Osteocyte (in vitro differentiated cells): ENCODE measurements around the gene TUBB4A. TPM values are rescaled to one million over a fixed set of nuclear protein-coding genes. Genes with fewer than 3 reads are reported as not detected.

Experiments used
- DNase-seq: peaks from one replicate; pipeline ENCODE4 v3.0.0; 2021; ENCODE audit warnings: mixed read lengths; ENCODE audit not compliant: unreplicated experiment; ENCODE audit errors: extremely low spot score
- H3K27ac Mint-ChIP-seq: one replicate; pipeline ENCODE4 v1.8.0; 2021; ENCODE audit warnings: mild to moderate bottlenecking, mixed read lengths; ENCODE audit not compliant: unreplicated experiment
- H3K27me3 Mint-ChIP-seq: one replicate; pipeline ENCODE4 v1.8.0; 2021; ENCODE audit warnings: mixed read lengths; ENCODE audit not compliant: unreplicated experiment
- H3K36me3 Mint-ChIP-seq: one replicate; pipeline ENCODE4 v1.8.0; 2021; ENCODE audit warnings: mixed read lengths; ENCODE audit not compliant: unreplicated experiment
- H3K4me1 Mint-ChIP-seq: one replicate; pipeline ENCODE4 v1.8.0; 2021; ENCODE audit warnings: mixed read lengths; ENCODE audit not compliant: unreplicated experiment
- H3K4me3 Mint-ChIP-seq: one replicate; pipeline ENCODE4 v1.8.0; 2021; ENCODE audit warnings: mild to moderate bottlenecking, moderate library complexity, mixed read lengths; ENCODE audit not compliant: unreplicated experiment
- H3K9me3 Mint-ChIP-seq: one replicate; pipeline ENCODE4 v1.8.0; 2021; ENCODE audit warnings: mixed read lengths; ENCODE audit not compliant: unreplicated experiment
- total RNA-seq: library from RNA; stranded (reverse); gene quantifications from 2 replicates; pipeline ENCODE4 v1.2.1, GENCODE V29; 2021
- TF ChIP-seq, protein P1 (sequence below): fragments of 200-600 bp; sonication (generic); IDR thresholded peaks from 2 replicates; pipeline ENCODE4 v1.5.0; 2021; ENCODE audit warnings: antibody characterized with exemption, mild to moderate bottlenecking, moderate library complexity

The TUBB4A gene
- total RNA-seq, 1 donor from 2014 or later, result not detected

DNA sequence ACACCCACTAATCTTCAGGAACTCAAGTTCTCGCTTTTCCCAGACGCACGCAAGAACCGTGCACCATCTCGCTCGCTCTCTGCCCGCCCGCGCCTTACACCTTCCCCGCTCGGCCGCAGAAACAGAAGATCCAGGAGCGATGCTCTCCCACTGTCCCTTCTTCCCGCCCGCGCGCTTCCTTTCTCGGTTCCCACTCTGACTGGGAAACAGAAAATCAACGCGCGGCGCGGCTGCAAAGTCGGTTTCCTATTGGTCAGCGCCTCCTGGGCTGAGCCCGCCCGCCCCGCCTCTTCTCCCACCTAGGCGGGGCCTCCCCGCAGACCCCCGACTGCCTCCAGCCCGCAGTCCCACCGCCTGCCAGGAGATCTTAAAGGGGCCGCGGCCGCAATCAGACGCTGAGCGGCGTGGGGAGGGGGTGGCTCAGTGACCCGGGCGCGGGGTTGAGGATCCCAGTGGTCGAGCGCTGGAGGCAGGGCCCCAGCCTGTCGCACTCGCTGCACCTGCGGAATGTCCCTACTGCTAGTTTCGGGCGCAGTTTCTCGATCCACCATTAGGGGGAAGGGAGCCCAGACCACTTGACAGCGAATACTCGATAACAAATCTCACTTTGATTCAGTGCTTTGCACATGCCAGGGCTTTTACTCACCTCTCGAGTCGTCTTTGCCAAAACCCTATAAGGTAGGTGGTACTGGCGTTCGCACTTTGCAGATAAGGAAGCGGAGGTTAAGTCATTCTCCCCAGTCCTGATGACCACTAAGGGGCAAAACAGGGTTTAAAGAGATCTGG lies 41.8 kb downstream of the TUBB4A start:
- peak overlapping the region; percentile 94 for H3K4me3 Mint-ChIP-seq
- DNase-seq, result peak; percentile 98
- no peaks in the 10 kb centered on the region for H3K9me3 Mint-ChIP-seq
- peaks cover 10% of the 10 kb centered on the region for H3K36me3 Mint-ChIP-seq
- TF ChIP-seq, protein P1, sequence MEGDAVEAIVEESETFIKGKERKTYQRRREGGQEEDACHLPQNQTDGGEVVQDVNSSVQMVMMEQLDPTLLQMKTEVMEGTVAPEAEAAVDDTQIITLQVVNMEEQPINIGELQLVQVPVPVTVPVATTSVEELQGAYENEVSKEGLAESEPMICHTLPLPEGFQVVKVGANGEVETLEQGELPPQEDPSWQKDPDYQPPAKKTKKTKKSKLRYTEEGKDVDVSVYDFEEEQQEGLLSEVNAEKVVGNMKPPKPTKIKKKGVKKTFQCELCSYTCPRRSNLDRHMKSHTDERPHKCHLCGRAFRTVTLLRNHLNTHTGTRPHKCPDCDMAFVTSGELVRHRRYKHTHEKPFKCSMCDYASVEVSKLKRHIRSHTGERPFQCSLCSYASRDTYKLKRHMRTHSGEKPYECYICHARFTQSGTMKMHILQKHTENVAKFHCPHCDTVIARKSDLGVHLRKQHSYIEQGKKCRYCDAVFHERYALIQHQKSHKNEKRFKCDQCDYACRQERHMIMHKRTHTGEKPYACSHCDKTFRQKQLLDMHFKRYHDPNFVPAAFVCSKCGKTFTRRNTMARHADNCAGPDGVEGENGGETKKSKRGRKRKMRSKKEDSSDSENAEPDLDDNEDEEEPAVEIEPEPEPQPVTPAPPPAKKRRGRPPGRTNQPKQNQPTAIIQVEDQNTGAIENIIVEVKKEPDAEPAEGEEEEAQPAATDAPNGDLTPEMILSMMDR, result peak; percentile 59
- H3K27me3 Mint-ChIP-seq, result peaks cover 18% of the 10 kb centered on the region
- H3K4me1 Mint-ChIP-seq, result peaks cover 21% of the 10 kb centered on the region
- peak overlapping the region; percentile 86 for H3K27ac Mint-ChIP-seq

DNA sequence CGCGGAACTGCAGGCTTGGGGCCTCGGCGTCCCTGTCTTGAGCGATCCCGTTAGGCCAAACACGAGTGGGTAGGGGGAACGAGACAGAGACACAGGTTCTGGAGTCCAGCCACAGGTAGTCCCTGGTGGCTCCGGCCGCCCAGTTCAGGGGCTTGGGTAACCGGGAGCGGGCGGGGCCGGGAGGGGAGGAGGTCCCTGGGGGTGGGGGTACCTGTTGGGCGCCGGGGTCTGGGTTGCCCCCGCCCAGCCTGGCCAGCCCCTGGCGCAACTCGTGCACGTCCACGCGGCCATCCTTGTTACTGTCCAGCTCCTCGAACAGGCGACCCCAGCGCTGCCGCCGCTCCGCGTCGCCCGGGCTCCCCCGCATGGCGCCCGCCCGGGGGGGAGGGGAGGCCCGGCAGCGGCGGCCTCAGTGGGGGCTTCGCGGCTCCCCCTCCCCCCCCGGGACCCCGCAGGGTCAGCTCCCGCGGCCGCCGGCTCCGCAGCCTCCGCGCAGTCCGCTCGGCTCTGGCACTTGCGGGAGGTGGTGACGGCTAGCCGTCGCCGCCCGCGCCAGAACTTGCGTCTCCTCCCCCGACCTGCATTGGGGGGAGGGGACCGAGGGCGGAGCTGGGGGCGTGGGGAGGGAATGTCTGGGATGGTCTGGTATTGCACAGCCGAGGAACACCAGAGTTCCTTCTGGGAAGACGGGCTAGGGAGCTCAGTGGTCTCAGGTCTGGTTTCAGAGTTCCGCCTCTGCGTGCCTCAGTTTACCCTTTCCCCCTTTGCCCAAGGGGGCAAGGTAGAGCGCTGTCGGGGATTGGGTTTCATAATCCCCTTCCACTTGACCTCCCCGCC lies 42.6 kb downstream of the TUBB4A start, which contains the start of gene SLC25A23:
TSS of gene SLC25A23 (minus strand) at position 531 of the 837 bp plus-strand sequence. CDS start at position 367, 164 bp downstream.
- no peaks in the 10 kb centered on the region for H3K9me3 Mint-ChIP-seq
- H3K4me1 Mint-ChIP-seq, result peaks cover 17% of the 10 kb centered on the region
- peaks cover 11% of the 10 kb centered on the region for H3K27me3 Mint-ChIP-seq
- TF ChIP-seq, protein P1, result no peak
- peak within 1 kb of the TSS; percentile 86 for H3K27ac Mint-ChIP-seq
- H3K4me3 Mint-ChIP-seq, result peak within 1 kb of the TSS; percentile 94
- peaks cover 18% of the 10 kb centered on the region for H3K36me3 Mint-ChIP-seq
- peak; percentile 87 for DNase-seq

DNA sequence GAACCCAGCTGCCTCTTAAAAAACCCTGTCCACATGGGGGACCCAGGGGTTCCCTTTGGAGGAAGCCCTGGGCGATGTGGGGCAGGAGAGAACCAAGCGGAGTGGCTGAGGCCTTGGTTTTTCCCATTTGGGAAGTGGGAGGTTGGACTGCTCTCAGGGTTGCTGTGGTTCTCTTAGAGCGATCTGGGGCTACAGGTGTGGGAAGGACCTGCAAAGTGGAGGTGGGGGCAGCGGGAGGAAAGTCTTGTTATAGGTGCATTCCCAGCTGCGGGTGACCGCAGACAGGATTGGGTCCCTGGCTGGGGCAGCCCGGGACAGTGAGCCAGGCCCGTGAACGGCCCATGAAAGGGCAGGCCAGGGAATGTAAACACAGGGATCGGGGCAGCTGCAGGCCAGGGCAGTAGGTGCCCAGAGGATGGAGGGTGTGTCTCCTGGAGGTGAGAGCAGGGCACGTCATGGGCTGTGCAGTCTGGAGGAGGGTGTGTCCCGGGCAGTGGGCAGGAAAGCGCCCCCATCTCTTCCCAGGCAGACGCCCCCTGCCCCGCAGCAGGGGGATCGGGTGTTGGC lies 43.3 kb downstream of the TUBB4A start:
- Mint-ChIP-seq H3K36me3 (peaks cover 24% of the 10 kb centered on the region), H3K4me1 (peaks cover 17% of the 10 kb centered on the region), H3K9me3 (peaks cover 4% of the 10 kb centered on the region), H3K4me3 (peak overlapping the region; percentile 89), H3K27ac (peak overlapping the region; percentile 54), H3K27me3 (peaks cover 8% of the 10 kb centered on the region)
- TF ChIP-seq, protein P1, result no peak
- no peak for DNase-seq

DNA sequence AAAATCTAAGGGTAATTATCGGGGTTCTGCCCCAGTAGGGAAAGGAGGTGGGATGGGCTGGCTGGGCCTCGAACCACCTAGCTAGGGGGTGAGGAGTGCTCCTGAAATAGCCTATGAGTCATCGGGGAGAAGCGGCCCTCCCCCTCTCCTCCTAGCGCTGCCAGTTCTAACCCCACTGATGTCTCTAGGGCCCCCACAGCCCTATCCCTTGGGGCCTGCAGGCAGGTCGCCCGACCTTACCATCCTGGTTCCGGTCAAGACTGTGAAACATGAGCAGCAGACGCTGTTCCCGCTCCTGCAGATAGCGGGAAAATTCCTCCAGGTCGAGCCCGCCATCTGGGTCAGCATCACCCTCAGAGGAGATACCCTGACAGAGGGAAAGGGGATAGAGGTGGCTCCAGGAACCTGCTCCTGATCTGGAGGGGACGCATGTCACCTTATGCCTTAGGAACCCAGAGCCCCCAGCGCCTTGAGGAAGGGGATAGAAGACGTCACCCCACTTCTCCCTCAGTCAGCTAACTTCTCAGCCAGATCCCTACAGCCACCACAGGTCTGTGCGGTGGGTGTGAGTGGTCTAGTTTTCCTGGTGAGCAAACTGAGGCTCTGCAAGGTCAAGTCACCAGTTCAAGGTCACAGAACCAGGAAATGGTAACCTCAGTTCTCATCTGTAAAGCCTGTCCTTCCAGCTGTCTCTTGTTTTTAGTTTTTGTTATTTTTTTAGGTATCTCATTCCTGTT lies 44.0 kb downstream of the TUBB4A start:
- TF ChIP-seq, protein P1, result no peak
- DNase-seq, result no peak
- Mint-ChIP-seq H3K4me3 (peak overlapping the region; percentile 89), H3K36me3 (peaks cover 30% of the 10 kb centered on the region), H3K9me3 (peaks cover 8% of the 10 kb centered on the region), H3K4me1 (peaks cover 17% of the 10 kb centered on the region), H3K27me3 (peaks cover 7% of the 10 kb centered on the region), H3K27ac (no peak overlapping the region)
